ENCODE measurements around the gene PLEKHB2.
"Not testable (repeated sequence)": the region's sequence is repeated elsewhere in the genome, so short reads cannot be mapped to it uniquely, and the experiment has no call there.

PLEKHB2 gene

GRCh38 chr2:131093696-131094462 lies 11.3 kb upstream of the PLEKHB2 start:
- DNase-seq = peak; percentile 57 to 80

GRCh38 chr2:131094463-131095281 lies 10.5 kb upstream of the PLEKHB2 start:
- DNase-seq = peak in 1 of 2 experiments; percentile 53

GRCh38 chr2:131103165-131103564 lies 2.0 kb upstream of the PLEKHB2 start:
- no peak for DNase-seq

- DNase-seq = peak in 1 of 2 experiments; percentile 82
Measured at GRCh38 chr2:131104487-131105155, 515 bp upstream of the PLEKHB2 start.

GRCh38 chr2:131105950-131106801 lies 1.0 kb downstream of the PLEKHB2 start:
- DNase-seq = no peak

GRCh38 chr2:131112529-131112928 lies 7.4 kb downstream of the PLEKHB2 start:
- DNase-seq = no peak

GRCh38 chr2:131113566-131114227 lies 8.6 kb downstream of the PLEKHB2 start:
- no peak for DNase-seq

GRCh38 chr2:131114950-131115349 lies 9.8 kb downstream of the PLEKHB2 start:
- not testable (repeated sequence) for DNase-seq

- no peak for DNase-seq
Measured at GRCh38 chr2:131115752-131116151, 10.6 kb downstream of the PLEKHB2 start.

GRCh38 chr2:131120815-131121317 lies 15.7 kb downstream of the PLEKHB2 start:
- no peak for DNase-seq

GRCh38 chr2:131121464-131121863 lies 16.3 kb downstream of the PLEKHB2 start:
- no peak for DNase-seq

GRCh38 chr2:131122496-131122895 lies 17.4 kb downstream of the PLEKHB2 start:
- no peak for DNase-seq

GRCh38 chr2:131123192-131123591 lies 18.1 kb downstream of the PLEKHB2 start:
- no peak for DNase-seq

GRCh38 chr2:131125195-131125757 lies 20.1 kb downstream of the PLEKHB2 start:
- no peak for DNase-seq

GRCh38 chr2:131126436-131126835 lies 21.3 kb downstream of the PLEKHB2 start:
- no peak for DNase-seq

GRCh38 chr2:131127076-131127475 lies 21.9 kb downstream of the PLEKHB2 start:
- DNase-seq = no peak

- no peak for DNase-seq
Measured at GRCh38 chr2:131127981-131128380, 22.8 kb downstream of the PLEKHB2 start.

GRCh38 chr2:131130298-131130596 lies 25.1 kb downstream of the PLEKHB2 start:
- no peak for DNase-seq

GRCh38 chr2:131132729-131133128 lies 27.6 kb downstream of the PLEKHB2 start:
- no peak for DNase-seq

GRCh38 chr2:131140581-131140980 lies 35.4 kb downstream of the PLEKHB2 start:
- DNase-seq = no peak

GRCh38 chr2:131142849-131143248 lies 37.7 kb downstream of the PLEKHB2 start:
- no peak for DNase-seq

GRCh38 chr2:131143803-131144202 lies 38.7 kb downstream of the PLEKHB2 start:
- DNase-seq = no peak
